HepG2 (cell line): ENCODE results near the gene TST. TPM values are rescaled to one million over a fixed set of nuclear protein-coding genes. Genes with fewer than 3 reads are reported as not detected.

ENCODE experiments used
- ATAC-seq: fragments of 200-7000 bp; cut with Tn5 transposase; 3 replicates; pipeline ENCODE4 v1.9.1; 2020; ENCODE audit warnings: mild to moderate bottlenecking, moderate library complexity
- BruUV-seq: library from RNA; stranded (reverse); fragments of 400-500 nt; replicated peaks from 2 replicates; lab custom pipeline; 2021; lab: Mats Ljungman, UMichigan
- CTCF ChIA-PET: fragments of 300-600 bp; formaldehyde crosslinking; extraction: SDS; loops from one replicate; lab custom pipeline; 2021; ENCODE audit warnings: low total read pairs, inconsistent platforms, low intra/inter-chr PET ratio; lab: Yijun Ruan, JAX
- POLR2A ChIA-PET: fragments of 350-600 bp; sonication (Branson Sonifier 250); formaldehyde crosslinking; loops from one replicate; lab custom pipeline; 2020; ENCODE audit warnings: antibody characterized with exemption, inconsistent platforms; lab: Yijun Ruan, JAX
- DNase-seq: peaks from one replicate; pipeline ENCODE4 v3.0.0-alpha.2; 2015; ENCODE audit warnings: low spot score
- FAIRE-seq: peaks from 3 replicates; lab custom pipeline; 2011; peaks lifted over from hg19 to GRCh38; lab: Jason Lieb, UNC
- H2AFZ ChIP-seq: one replicate; pipeline ENCODE4 v1.6.1; 2011; ENCODE audit warnings: low read length, inconsistent platforms
- H3K27ac ChIP-seq: fragments of 300-600 bp; 3 replicates; pipeline ENCODE4 v1.8.0; 2011; ENCODE audit warnings: mixed run types, mild to moderate bottlenecking, mixed read lengths, low read length, inconsistent platforms; ENCODE audit not compliant: insufficient read depth; ENCODE audit errors: extremely low read length
- H3K27me3 ChIP-seq, 2 experiments: fragments of 200-600 bp in 1 of 2; 2 replicates in 1 of 2; 3 replicates in 1 of 2; pipeline versions ENCODE4 v1.6.0 to v1.8.0; 2011; ENCODE audit warnings: low read length in 2 of 2, mild to moderate bottlenecking in 2 of 2, moderate library complexity in 2 of 2, inconsistent platforms in 1 of 2; ENCODE audit not compliant: insufficient read depth in 2 of 2, control insufficient read depth in 1 of 2
- H3K36me3 ChIP-seq, 2 experiments: fragments of 200-600 bp in 1 of 2; replicated peaks in 1 of 2; 2 replicates in 1 of 2; 3 replicates in 1 of 2; pipeline versions ENCODE4 v1.5.1 to v1.8.0; 2011; ENCODE audit warnings: low read length in 2 of 2, inconsistent platforms in 1 of 2; ENCODE audit not compliant: insufficient read depth in 2 of 2, control insufficient read depth in 1 of 2
- H3K4me1 ChIP-seq: 2 replicates; pipeline ENCODE4 v1.5.1; 2012; ENCODE audit warnings: low read length, inconsistent platforms; ENCODE audit not compliant: insufficient read depth
- H3K4me2 ChIP-seq: 2 replicates; pipeline ENCODE4 v1.6.0; 2011; ENCODE audit warnings: low read depth, low read length, inconsistent platforms
- H3K4me3 ChIP-seq, 3 experiments: fragments of 200-600 bp in 1 of 3; sonication (generic), shearing (Covaris generic) in 1 of 3; replicated peaks in 1 of 3; 2 replicates each; pipeline ENCODE4 v1.5.1; 2011 to 2016; ENCODE audit warnings: low read length in 3 of 3, inconsistent platforms in 2 of 3, low read depth in 2 of 3, mild to moderate bottlenecking in 2 of 3, control low read depth in 1 of 3, mixed read lengths in 1 of 3; ENCODE audit not compliant: insufficient read depth in 1 of 3
- H3K79me2 ChIP-seq: one replicate; pipeline ENCODE4 v1.6.1; 2011; ENCODE audit warnings: low read length, inconsistent platforms; ENCODE audit not compliant: insufficient read depth
- H3K9ac ChIP-seq: 2 replicates; pipeline ENCODE4 v1.6.0; 2011; ENCODE audit warnings: mild to moderate bottlenecking, low read depth, low read length, inconsistent platforms; ENCODE audit not compliant: insufficient read depth
- H3K9me3 ChIP-seq: 2 replicates; pipeline ENCODE4 v1.5.1; 2012; ENCODE audit warnings: mild to moderate bottlenecking, low read length
- H4K20me1 ChIP-seq: 2 replicates; pipeline ENCODE4 v1.6.0; 2011; ENCODE audit warnings: inconsistent platforms, mild to moderate bottlenecking, low read length, moderate library complexity; ENCODE audit not compliant: insufficient read depth
- GMEB1 ChIP-seq: sonication (generic); formaldehyde crosslinking; IDR thresholded peaks from 2 replicates; pipeline ENCODE4 v1.5.1; 2020; ENCODE audit warnings: missing genetic modification reagents, mild to moderate bottlenecking, borderline replicate concordance
- HNF4G ChIP-seq, 2 experiments: sonication (generic) in 1 of 2; formaldehyde crosslinking in 1 of 2; IDR thresholded peaks; 2 replicates each; pipeline versions ENCODE4 v1.4.0 to v1.6.1; 2011 to 2020; ENCODE audit warnings: borderline replicate concordance in 2 of 2, low read depth in 2 of 2, mild to moderate bottlenecking in 2 of 2, low read length in 1 of 2, missing genetic modification reagents in 1 of 2, moderate library complexity in 1 of 2
- NCOR1 ChIP-seq: fragments of 200-600 bp; sonication (generic); IDR thresholded peaks from 2 replicates; pipeline ENCODE4 v1.7.0; 2017; ENCODE audit warnings: antibody characterized with exemption, low read length, borderline replicate concordance
- NR2C2 ChIP-seq: sonication (generic); formaldehyde crosslinking; IDR thresholded peaks from 2 replicates; pipeline ENCODE4 v1.4.0; 2020; ENCODE audit warnings: missing genetic modification reagents, mild to moderate bottlenecking, moderate library complexity, borderline replicate concordance
- POLR2A ChIP-seq, 2 experiments: IDR thresholded peaks; 2 replicates each; pipeline ENCODE4 v1.6.1; 2011; ENCODE audit warnings: low read depth in 2 of 2, low read length in 2 of 2, mild to moderate bottlenecking in 1 of 2, moderate library complexity in 1 of 2; ENCODE audit not compliant: insufficient read depth in 1 of 2
- SATB2 ChIP-seq: sonication (generic); formaldehyde crosslinking; IDR thresholded peaks from 2 replicates; pipeline ENCODE4 v1.5.0; 2020; ENCODE audit warnings: missing genetic modification reagents
- SNAPC5 ChIP-seq: sonication (generic); formaldehyde crosslinking; IDR thresholded peaks from 2 replicates; pipeline ENCODE4 v1.8.1; 2023; ENCODE audit warnings: mild to moderate bottlenecking, missing genetic modification reagents, borderline replicate concordance
- TOPORS ChIP-seq: sonication (generic); formaldehyde crosslinking; IDR thresholded peaks from 2 replicates; pipeline ENCODE4 v1.8.0; 2023; ENCODE audit warnings: mild to moderate bottlenecking, missing genetic modification reagents
- ZBTB8A ChIP-seq: sonication (generic); formaldehyde crosslinking; IDR thresholded peaks from 2 replicates; pipeline ENCODE4 v1.4.0; 2020; ENCODE audit warnings: mild to moderate bottlenecking, low read depth, missing genetic modification reagents, borderline replicate concordance
- ZIK1 ChIP-seq: sonication (generic); formaldehyde crosslinking; IDR thresholded peaks from 2 replicates; pipeline ENCODE4 v1.5.0; 2020; ENCODE audit warnings: mild to moderate bottlenecking, low read depth, missing genetic modification reagents, borderline replicate concordance
- ZNF362 ChIP-seq: sonication (generic); formaldehyde crosslinking; IDR thresholded peaks from 2 replicates; pipeline ENCODE4 v1.4.0; 2020; ENCODE audit warnings: missing genetic modification reagents, mild to moderate bottlenecking, borderline replicate concordance
- ZNF563 ChIP-seq: sonication (generic); formaldehyde crosslinking; IDR thresholded peaks from 2 replicates; pipeline ENCODE4 v1.8.0; 2022; ENCODE audit warnings: mild to moderate bottlenecking, moderate library complexity, missing genetic modification reagents
- ZNF672 ChIP-seq: sonication (generic); formaldehyde crosslinking; IDR thresholded peaks from 2 replicates; pipeline ENCODE4 v1.8.1; 2022; ENCODE audit warnings: missing genetic modification reagents
- WGBS: methylation state at CpG from one replicate; pipeline ENCODE4 v1.1.6; 2017; ENCODE audit warnings: low lambda C conversion rate; 5-methylcytosine and 5-hydroxymethylcytosine counted together
- in situ Hi-C: cut with HindIII; loops from 2 replicates; pipeline ENCODE4 v1.10.0; 2017; ENCODE audit warnings: low pct_unique_long_range_greater_than_20kb; ENCODE audit not compliant: extremely low pct_ligation_motif_present
- intact Hi-C: fragments of 100-400 bp; cut with micrococcal nuclease; formaldehyde crosslinking; loops from one replicate; pipeline ENCODE4 v1.10.0; 2022; ENCODE audit not compliant: unreplicated experiment
- polyA plus RNA-seq, 8 experiments: library from polyadenylated mRNA; depleted of rRNA in 3 of 8; stranded (reverse) in 7 of 8; unstranded in 1 of 8; fragments of >200 nt; fragmentation: Illumina TruSeq in 4 of 8; extraction: Trizol in 4 of 8; gene quantifications; 2 replicates each; pipeline versions ENCODE4 v1.2.1 to v1.2.3, GENCODE V29; 2011 to 2016; ENCODE audit warnings: low read depth in 4 of 8, missing spikeins in 1 of 8, mixed read lengths in 1 of 8; ENCODE audit not compliant: insufficient read depth in 1 of 8
- total RNA-seq, 5 experiments: library from RNA; depleted of rRNA; stranded (reverse); fragments of >200 nt; fragmentation: Illumina TruSeq; extraction: Trizol; gene quantifications; 2 replicates each; pipeline ENCODE4 v1.2.3, GENCODE V29; 2016; ENCODE audit warnings: low read depth in 1 of 5

The TST gene
- total and polyA plus RNA-seq, 2 of the 13 experiments (the other 11 are each of a cell fraction or from before 2014, with no cell fraction given): 44.6 to 63.6 TPM

- TF ChIP-seq ZIK1 (CRISPR knock-in tag) (no peak), SATB2 (no peak), ZBTB8A (no peak), ZNF672 (CRISPR knock-in tag) (0 out of 2 replicates have a peak, but pooled peaks have one; percentile 57), POLR2A (IDR thresholded peaks at IDR 0.05; ENCODE audit: insufficient read depth in 1 of 2, low read depth in 2 of 2, low read length in 2 of 2) (peak in 1 of 2 experiments; percentile 36; a peak in 1 of 4 replicates), NR2C2 (CRISPR knock-in tag) (no peak), SNAPC5 (CRISPR knock-in tag) (no peak), NCOR1 (no peak), TOPORS (CRISPR knock-in tag) (no peak), ZNF563 (CRISPR knock-in tag) (no peak), ZNF362 (CRISPR knock-in tag) (no peak), HNF4G (IDR thresholded peaks at IDR 0.05; ENCODE audit: borderline replicate concordance, low read depth, low read length) (no peak), HNF4G (CRISPR knock-in tag; IDR thresholded peaks at IDR 0.05; ENCODE audit: borderline replicate concordance, low read depth) (no peak)
Measured at GRCh38 chr22:37014415-37014806, 4.8 kb downstream of the TST start (continued).

- FAIRE-seq (no peak), ATAC-seq (no peak), DNase-seq (no peak)
- peak in 1 of 2 experiments; percentile 1; a peak in 1 of 4 replicates for TF ChIP-seq POLR2A (IDR thresholded peaks at IDR 0.05; ENCODE audit: insufficient read depth in 1 of 2, low read depth in 2 of 2, low read length in 2 of 2)
- no peak for TF ChIP-seq GMEB1
- Histone ChIP-seq H3K79me2 (peaks cover 15% of the 10 kb centered on the region), H3K36me3 (peaks cover 5 to 14% of the 10 kb centered on the region in 2 experiments), H3K27ac (no peak overlapping the region), H4K20me1 (peaks cover 24% of the 10 kb centered on the region), H3K27me3 (no peaks in the 10 kb centered on the region; a peak in 1 of 5 replicates), H3K4me2 (no peak overlapping the region), H3K9ac (no peak overlapping the region), H3K9me3 (no peaks in the 10 kb centered on the region), H2AFZ (no peak overlapping the region), H3K4me3 (no peak overlapping the region), H3K4me1 (peaks cover 44% of the 10 kb centered on the region)
- intact Hi-C loops (no loop called here), in situ Hi-C loops (no loop called here)
- CTCF ChIA-PET: no interaction called here
- no TSS peak for BruUV-seq
- POLR2A ChIA-PET: interaction anchor here (1.1 to 11.6 kb wide), 3 partner anchors 18 to 33 kb away, joined by 4 to 383 read pairs (median 141); no protein-coding TSS in a partner anchor
- WGBS: 74% methylated on average over 10 of the region's 10 CpGs
Measured at GRCh38 chr22:37012956-37013355, 6.3 kb downstream of the TST start.
